OCI-LY1 (cell line): ENCODE data around the gene RPP14.

Experiments used
- EZH2 ChIP-seq: fragments of 200-600 bp; sonication (generic), shearing (Covaris generic); IDR thresholded peaks from 2 replicates; pipeline ENCODE4 v1.8.0; 2017; ENCODE audit warnings: borderline replicate concordance, mixed run types, mild to moderate bottlenecking, antibody characterized with exemption, low read length, moderate library complexity, mixed read lengths
- TF ChIP-seq, protein P1 (sequence below): fragments of 200-600 bp; sonication (generic), shearing (Covaris generic); IDR thresholded peaks from 2 replicates; pipeline ENCODE4 v1.5.1; 2017; ENCODE audit warnings: mild to moderate bottlenecking, antibody characterized with exemption, low read length, moderate library complexity, mixed read lengths

DNA sequence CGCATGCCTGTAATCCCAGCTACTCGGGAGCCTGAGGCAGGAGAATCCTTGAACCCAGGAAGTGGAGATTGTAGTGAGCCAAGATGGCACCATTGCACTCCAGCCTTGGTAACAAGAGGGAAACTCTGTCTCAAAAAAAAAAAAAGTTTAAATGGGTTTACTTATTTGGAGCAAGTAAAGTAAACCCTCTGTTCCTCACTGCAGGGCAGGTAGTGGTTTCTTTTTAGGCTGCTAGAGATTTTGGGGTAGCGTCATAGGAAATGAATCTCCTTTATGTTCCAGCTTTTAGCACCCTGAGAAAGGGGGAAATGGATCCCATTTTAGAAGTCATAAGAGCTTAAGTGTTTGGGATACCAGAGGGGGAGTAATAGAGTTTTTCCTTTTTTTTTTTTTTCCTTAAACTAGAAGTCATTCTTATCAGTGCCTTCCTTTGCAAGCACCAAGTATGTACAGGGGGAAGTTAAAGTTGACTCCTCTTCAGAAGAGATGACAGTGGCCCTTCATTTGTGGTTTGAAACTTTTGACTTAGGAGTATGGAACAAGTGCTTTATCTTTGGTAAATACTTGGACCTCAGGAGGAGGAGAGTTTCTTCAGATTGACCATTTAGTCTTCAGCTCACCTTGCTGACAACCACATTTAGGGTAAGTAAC lies 34.7 kb downstream of the RPP14 start:
- no peak for TF ChIP-seq EZH2
- TF ChIP-seq, protein P1, sequence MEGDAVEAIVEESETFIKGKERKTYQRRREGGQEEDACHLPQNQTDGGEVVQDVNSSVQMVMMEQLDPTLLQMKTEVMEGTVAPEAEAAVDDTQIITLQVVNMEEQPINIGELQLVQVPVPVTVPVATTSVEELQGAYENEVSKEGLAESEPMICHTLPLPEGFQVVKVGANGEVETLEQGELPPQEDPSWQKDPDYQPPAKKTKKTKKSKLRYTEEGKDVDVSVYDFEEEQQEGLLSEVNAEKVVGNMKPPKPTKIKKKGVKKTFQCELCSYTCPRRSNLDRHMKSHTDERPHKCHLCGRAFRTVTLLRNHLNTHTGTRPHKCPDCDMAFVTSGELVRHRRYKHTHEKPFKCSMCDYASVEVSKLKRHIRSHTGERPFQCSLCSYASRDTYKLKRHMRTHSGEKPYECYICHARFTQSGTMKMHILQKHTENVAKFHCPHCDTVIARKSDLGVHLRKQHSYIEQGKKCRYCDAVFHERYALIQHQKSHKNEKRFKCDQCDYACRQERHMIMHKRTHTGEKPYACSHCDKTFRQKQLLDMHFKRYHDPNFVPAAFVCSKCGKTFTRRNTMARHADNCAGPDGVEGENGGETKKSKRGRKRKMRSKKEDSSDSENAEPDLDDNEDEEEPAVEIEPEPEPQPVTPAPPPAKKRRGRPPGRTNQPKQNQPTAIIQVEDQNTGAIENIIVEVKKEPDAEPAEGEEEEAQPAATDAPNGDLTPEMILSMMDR: no peak
